Measurements from ENCODE around the gene FRMD4A.
"Not testable (repeated sequence)": the region's sequence is repeated elsewhere in the genome, so short reads cannot be mapped to it uniquely, and the experiment has no call there.

FRMD4A gene

DNA sequence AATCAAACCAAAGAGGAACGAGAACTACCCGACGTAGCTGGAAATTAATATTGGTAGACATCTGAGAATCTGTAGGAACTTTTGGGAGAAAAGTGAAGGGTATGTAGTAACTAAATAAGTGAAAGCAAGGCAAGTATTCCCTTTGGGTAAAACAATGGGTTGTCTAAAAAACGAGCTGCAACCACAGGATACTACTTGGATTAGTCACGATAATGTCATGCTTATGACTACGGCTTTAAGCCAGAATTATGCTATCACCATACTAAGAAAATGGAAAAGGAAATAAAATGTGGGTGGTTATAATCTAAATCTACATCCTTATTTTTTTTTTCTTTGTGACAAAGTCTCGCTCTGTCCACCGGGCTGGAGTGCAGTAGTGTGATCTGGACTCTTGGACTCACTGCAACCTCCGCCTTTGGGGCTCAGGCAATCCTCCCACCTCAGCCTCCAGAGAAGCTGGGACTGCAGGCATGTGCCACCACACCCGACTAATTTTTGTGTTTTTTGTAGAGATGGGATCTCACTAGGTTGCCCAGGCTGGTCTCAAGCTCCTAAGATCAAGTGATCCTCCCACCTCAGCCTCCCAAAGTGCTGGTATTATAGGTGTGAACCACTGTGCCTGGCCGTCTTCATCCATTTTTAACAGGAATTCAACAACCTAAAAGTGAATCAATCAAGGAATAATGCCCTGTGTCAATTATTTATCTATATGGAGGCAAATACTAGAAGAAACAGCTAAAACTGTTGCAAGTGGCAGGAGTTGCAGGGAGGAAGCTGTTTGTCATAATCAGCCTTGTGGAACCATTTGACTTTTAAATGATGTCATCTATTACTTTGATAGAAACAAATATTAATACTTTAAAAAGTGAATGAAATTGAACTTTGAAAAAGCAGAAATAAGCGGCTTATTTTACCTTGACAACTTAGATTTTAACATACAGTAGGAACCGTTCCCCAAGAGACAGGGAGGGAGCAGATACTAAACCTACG lies 554.6 kb downstream of the FRMD4A start:
- in situ Hi-C loops (cut with HindIII; ENCODE audit: low sequenced_read_pairs): no loop called here

DNA sequence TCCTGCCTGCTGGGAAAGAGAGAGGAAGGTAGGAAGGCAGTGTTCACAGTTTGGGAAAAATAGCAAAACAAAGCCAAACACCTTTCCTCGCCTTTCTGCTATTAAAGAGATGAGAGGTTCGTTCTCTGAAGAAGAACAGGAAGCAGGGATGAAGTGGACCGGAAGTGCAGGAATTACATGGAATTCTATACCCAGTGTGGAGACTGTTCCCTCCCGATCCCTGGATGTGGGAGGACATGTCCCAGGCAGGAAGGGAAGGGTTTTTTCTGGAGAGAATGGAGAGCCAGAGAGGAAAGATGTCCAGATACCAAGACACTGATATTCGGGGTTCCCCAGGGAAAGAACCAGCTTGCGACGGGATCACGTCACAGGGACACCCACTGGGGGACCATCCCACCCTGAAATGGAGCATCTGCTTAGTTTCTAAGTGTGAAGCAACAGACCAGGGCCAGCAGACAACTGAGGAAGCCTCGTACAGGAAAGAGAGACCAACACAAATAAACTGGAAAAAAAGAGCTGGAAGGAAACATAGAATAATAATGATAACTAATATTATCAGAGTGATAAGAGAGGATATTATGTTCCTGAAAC lies 556.3 kb downstream of the FRMD4A start:
- in situ Hi-C loops (cut with HindIII; ENCODE audit: low sequenced_read_pairs): no loop called here

DNA sequence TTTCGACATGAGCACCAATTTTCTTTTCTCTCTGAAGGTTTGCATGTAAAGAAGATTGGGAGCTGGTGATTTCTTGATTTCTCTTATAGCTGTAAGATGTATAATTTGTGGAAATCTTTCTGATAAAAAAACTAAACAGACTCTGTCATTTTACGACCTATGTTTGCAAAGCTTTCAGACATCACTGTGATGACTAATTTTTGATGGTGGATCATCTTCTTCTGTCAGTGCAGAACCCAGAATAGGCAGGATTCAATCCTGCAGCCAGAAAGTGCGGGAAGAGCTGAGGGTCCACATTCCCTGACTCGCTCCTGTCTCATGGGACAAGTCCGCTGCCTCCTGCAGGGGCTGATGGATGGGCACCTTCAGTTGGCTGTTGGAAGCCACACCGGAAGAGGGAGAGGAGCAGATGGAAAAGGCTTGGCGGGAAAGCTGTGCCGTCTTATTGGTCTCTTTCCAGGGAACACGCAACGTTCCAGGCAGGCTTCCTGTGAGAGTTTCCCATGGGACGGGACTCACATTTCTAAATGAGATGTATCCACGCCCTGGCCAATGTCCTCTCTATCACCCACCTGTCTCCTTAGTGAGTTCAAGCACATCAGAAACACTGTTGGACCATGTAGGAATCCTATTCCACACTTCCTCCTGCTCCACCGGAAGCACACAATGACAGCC lies 557.1 kb downstream of the FRMD4A start:
- in situ Hi-C loops (cut with HindIII; ENCODE audit: low sequenced_read_pairs): no loop called here

DNA sequence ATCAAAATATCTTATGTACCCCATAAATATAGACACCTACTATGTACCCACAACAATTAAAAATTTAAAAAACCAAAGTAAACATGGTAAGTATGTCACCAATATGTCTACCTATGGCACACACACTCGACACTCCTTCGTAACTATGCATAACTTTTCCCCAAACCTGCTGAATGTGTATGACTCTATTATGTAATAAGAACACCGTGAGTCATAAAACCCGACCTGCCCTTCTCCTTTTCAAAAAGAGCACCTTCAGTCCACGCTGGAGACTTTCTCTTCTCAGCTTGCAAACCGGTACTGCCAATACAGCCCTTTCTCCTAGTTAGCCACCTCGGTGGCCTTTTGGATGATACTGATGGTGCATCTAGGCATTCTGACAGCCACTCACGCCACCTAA lies 557.7 kb downstream of the FRMD4A start:
- in situ Hi-C loops (cut with HindIII; ENCODE audit: low sequenced_read_pairs): no loop called here

DNA sequence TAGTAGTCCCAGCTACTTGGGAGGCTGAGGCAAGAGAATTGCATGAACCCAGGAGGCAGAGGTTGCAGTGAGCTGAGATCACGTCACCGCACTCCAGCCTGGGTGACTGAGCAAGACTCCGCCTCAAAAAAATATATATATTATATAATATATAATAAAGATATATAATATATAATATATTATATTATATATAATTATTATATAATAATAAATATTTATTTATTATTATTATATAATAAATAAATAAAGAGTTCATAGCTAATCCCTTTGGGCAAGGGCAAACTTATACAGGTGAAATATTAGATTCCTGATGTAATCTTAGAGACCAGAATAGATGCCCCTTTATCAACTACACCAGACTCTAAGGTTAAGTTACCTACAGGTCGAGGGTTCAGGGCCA lies 558.7 kb downstream of the FRMD4A start:
- in situ Hi-C loops (cut with HindIII; ENCODE audit: low sequenced_read_pairs): no loop called here

DNA sequence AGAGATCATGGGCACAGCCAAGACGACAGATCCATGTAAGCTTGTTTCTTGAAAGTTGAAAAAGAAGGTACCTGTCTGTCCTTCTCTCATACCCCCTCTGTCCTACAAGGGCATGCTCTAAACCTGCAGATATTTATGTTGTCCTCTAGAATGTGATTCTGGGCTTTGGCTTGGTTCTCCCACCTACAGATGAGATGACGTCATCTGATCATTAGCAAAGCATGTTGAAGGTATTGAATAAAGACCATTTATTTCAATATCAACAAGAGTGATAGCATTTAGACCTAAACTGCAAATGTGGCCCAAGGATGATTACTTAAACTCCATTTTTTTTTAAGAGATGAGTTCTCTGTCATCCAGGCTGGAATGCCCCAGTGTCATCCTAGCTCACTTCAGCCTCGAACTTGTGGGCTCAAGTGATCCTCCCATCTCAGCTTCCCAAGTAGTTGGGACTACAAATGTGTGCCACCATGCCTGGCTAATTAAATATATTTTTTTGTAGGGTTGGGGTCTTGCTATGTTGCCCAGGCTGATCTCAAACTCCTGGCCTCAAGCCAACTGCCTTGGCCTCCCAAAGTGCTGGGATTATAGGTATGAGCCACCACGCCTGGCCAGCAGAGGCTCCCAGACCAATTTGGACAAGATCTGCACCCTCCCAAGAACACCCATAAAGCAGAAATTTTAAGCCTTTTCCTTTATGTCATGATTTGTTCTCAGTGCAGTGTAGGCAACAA lies 559.8 kb downstream of the FRMD4A start:
- in situ Hi-C loops (cut with HindIII; ENCODE audit: low sequenced_read_pairs): no loop called here

DNA sequence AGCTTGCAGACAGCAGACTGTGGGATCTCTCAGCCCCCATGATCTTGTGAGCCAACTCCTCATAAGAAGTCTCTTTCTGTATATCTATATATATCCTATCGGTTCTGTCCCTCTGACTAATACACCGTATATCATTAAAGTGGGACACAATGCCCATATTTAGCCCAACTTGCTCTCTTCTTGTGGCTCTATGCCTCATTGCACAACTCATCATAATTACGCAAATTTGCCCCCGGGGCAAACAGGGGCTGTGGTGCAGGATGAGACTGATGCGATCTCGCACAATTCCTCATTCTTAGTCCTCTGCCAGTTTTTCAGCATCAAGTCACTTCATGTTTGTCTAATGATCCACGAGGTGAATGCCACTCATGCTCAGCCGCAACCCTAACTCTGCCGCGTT lies 560.8 kb downstream of the FRMD4A start:
- in situ Hi-C loops (cut with HindIII; ENCODE audit: low sequenced_read_pairs): no loop called here

DNA sequence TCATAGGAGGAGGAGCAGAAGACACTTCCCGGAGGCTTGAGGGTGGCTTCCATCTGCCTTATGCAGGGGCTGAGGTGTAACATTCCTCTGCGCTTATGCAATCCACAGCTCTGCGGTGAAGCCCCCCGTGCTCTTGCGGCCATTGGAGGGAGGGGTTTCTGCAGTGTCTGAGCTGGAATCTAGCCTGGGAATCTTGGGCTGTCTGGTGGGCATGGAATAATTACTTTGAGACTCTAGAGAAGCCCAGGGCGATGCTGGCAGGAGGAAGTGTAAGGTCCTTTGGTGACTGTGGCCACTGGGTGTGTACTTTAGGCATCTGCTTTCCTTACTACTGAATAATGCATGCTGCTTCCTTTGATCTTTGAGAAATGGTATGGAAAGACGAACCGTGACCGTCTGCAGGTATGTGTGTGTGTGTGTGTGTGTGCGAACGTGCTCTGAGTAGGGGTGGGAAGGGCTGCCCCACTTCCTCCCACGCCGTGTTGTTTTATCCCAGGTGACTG lies 563.0 kb downstream of the FRMD4A start:
- in situ Hi-C loops (cut with HindIII; ENCODE audit: low sequenced_read_pairs): no loop called here

DNA sequence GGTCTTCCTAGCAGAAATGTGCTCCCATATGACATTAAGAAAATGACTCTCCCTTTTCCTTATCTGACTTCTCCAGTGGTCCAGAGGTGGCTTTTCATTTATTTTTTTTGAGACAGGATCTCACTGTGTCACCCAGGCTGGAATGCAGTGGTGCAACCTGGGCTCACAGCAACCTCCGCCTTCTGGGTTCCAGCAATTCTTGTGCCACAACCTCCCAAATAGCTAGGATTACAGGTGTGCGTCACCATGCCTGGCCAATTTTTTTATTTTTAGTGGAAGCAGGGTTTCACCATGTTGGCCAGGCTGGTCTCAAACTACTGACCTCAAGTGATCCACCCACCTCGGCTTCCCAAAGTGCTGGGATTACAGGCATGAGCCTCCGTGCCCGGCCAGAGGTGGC lies 563.6 kb downstream of the FRMD4A start:
- in situ Hi-C loops (cut with HindIII; ENCODE audit: low sequenced_read_pairs): not testable (repeated sequence)

DNA sequence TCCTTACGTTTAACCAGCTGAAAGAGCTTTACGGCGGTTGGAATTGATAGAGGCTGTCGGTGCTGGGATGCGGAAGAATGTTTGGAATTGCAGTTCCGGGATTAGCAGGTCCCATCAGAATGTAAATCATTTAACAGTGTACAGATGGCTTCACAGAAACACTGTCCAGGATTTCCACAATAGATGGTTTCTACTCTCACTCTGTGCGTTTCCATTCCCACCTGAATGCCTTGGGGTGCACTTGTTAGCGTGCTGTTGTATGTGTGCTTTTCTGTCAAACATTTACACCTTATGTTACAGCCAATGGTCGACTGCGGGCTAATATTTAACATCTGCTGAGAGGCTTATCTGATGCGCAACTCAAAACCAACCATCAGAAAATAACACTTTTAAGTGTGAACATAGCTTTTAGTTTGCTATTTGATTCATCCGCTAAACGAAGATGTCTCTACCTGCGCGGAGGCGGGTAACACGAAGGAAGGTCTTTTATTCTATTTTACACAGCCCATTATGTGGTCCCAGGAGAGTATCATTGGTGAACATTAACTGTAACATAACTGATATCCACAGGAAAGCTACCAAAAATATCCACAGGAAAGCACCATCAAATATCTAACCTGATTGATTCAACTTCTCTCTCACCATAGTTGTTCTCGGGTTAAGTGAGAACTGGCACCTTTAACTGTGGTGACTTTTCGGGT lies 564.9 kb downstream of the FRMD4A start:
- in situ Hi-C loops (cut with HindIII; ENCODE audit: low sequenced_read_pairs): no loop called here

DNA sequence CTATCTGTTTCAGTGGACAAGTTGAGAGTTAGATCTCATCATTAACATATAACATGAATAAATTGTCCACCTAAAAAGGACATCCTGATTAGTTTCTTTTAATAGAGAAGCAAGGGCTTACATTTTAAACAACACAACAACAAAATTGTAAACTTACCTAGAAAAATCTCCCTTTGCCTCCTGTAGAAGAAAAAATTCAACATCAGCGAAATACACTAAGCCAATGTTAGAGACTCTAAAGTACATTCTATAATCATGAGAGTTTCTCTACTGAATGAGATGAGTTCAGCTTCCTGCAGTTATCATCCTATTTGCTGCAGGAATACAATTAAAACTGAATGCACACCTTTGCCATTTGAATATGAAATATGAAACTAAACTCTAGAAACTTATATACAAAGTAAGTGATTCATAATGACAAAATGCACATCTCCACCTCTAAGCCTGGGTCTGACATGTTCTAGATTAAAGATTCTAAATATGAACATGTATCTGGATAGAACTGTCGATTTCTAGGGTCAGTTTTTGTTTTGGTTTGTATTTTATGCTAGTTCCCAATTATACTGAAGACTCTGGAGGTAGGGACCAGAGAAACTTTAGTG lies 569.1 kb downstream of the FRMD4A start:
- in situ Hi-C loops (cut with HindIII; ENCODE audit: low sequenced_read_pairs): no loop called here

DNA sequence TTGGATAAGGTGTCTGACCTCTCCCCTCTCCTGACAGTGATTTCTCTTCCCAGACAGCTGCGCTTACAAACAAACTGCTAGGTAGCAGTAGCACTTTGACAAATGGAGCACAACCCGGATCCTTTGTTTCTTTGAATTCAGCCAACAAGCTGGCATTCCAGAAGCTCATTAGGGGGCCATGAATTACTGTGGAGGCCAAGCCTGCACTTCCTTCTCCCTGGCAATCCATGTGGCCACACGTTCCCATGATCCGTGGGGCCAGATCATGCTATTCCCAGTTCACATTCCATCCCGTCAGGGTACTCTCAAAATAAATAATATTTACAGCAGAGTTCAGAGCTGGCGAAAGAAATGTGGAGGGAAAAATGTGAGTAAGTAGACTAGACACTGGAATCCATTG lies 571.6 kb downstream of the FRMD4A start:
- in situ Hi-C loops (cut with HindIII; ENCODE audit: low sequenced_read_pairs): no loop called here

DNA sequence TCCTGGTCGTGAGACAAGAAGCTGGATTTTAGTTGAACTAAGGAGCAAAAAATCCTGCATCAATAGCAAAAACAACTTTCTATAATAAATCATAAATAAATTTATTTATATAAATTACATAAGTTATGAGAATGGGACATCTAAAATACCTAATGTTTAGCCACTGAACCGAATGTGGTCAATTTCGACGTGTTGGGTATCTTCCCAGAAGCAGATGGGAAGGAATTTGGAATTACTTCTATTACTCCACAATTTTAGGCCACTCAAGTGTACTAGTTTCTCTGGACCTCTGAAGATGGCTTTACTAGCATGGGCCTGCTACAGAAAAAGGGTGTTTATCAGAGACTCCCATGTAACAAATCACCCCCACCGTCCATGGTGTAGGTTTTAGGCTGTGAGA lies 572.0 kb downstream of the FRMD4A start:
- in situ Hi-C loops (cut with HindIII; ENCODE audit: low sequenced_read_pairs): no loop called here

DNA sequence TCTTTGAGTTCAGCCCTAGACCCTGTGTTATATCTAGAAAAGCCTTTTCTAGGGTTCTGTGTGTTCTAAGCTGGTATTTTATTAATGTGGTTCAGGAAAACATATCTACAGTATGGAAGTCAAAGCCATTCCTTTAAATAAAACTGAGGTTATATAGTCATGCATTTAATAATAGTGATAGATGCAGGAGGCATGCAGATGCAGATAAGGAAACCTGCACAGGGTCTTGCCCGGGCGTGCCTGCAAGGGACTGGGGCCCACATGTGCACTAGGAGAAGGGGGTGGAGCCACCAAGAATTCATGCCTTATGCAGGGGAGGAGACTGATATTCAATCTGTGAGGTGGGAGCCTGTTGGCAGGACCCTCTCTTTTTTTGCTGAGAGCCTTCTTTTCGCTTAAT lies 572.4 kb downstream of the FRMD4A start:
- in situ Hi-C loops (cut with HindIII; ENCODE audit: low sequenced_read_pairs): no loop called here

DNA sequence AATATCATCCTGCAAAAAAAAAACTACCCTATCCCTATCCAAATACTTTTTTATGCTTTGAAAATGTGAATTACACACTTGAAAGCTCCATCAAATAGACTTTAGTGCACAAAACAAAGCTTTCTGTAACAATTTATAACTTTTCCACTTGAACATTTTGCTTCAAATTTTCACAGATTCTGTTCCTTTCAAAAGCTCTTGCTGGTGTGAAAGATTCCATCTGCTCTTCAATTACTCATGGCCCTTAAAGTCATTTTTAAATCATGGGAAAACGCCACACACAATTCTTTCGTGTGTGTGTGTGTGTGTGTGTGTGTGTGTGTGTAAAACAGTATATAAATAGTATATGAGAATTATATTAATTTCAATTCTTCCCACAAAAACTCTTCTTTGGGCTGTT lies 576.4 kb downstream of the FRMD4A start:
- in situ Hi-C loops (cut with HindIII; ENCODE audit: low sequenced_read_pairs): no loop called here

DNA sequence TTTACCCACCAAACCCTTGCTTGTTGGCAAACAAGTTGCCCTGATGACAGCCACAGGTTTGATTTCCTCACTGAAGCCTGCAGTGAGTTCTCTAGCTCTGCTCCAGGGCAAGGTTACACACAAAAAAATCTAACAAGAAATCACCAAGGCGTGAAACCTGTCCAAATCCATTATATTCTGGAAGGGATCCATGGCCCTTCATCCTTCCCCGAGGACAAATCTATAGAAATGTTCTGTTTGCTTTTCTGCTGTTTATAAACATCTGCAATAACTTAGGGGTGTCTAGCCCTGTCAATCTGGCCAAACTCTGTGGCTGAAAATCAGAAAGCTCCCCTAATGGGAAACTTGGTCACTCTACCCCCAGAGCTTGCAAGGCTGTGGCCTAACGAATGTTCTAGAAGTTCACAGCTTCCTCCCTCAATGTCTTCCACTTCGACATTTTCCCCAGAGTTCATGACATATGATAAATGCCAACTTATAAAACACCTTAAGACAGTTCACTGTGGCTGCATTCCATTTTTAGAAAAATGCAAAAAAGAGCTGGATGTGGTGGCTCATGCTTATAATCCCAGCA lies 579.4 kb downstream of the FRMD4A start:
- in situ Hi-C loops (cut with HindIII; ENCODE audit: low sequenced_read_pairs): no loop called here

DNA sequence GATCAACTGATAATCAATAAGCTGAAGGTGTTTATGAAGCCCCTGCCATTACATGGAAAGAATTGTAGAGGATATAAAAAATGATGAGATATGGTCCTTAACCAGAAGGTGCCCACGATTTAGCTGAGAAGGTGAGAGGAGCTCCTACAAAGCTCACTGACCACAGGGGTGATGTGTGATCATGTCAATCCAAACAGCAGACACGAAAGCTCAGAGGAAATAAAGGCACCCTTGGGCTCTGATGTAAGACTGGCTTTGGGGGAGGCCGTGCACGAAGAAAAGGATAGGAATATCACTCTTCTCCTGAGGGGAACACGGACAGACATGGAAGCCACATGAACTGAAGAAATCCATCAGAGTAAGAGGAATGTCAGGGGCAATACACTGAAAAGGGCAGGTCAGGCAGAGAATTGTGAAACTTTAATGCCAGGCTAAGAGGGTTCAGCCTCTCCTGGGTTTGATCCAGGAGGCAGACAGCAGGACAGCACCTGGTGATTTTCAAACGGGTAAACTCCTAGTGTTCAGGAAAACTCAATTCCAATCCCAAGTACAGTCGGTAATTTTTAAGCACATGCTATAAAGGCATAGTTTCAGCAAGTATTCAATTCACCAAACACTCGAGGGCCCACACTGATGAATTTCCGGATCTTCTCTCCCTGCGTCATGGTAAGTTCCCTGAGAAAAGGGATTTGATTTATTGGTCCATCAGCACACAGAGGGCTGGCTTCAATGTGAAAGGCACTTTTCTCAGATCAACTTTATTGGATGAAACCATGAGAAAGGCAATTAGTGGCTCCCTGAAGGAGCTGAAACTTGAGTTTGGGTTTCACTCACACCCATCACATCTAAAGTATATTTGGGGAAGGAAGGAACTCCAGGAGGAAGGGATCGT lies 580.2 kb downstream of the FRMD4A start:
- in situ Hi-C loops (cut with HindIII; ENCODE audit: low sequenced_read_pairs): no loop called here

DNA sequence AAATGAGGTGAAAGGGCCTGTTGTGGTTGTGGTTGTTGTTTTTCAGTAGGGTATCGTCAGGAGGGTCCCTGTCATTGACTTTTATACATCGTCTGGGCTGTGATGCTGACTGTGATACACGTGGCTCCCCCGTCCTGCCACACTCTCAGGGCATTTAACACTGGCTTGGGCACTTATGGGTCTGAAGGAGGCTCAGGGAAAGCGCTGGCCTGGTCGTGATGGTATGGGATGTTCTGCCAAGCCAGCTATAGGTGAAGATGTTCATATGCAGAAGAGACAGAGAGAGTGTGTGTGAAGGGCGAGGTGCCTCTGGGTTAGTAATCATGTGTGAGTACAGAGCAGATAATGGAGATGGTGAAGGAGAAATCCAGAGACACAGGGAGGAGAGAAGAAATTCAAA lies 585.5 kb downstream of the FRMD4A start:
- in situ Hi-C loops (cut with HindIII; ENCODE audit: low sequenced_read_pairs): no loop called here

DNA sequence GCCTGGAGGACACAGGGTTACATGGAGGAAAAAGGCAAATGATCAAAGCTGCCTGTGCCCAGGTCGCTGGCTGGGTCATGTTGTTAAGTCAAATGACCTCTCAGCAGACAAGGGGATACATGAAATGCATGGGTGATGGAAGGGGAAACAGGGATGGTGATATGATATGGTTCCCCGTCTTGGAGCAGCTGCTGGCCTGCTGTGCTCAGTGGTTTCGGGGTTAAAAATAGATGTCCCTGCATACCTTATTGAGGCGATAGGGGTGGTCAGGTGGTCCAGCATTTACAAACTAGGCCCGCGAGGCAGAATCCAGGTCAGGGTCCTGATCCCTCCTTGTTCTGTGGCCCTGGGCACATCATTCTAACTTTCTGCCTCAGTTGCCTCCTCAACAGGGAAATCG lies 586.8 kb downstream of the FRMD4A start:
- in situ Hi-C loops (cut with HindIII; ENCODE audit: low sequenced_read_pairs): no loop called here
